ENCODE data around the gene CSF1.

Gene CSF1

GRCh38 chr1:109931911-109932636, 21.4 kb downstream of the CSF1 start:
- no peak for TF ChIP-seq CTCF (IDR thresholded peaks at IDR 0.05)
- Mint-ChIP-seq H3K27me3 (ENCODE audit: low read depth, poor library complexity) (peaks cover 9% of the 10 kb centered on the region), H3K36me3 (ENCODE audit: low read depth) (peaks cover 11% of the 10 kb centered on the region), H3K9me3 (peaks cover 22% of the 10 kb centered on the region), H3K4me1 (peaks cover 54% of the 10 kb centered on the region), H3K27ac (peak overlapping the region; percentile 79), H3K4me3 (no peak overlapping the region)
- no peak for DNase-seq

- no peak for DNase-seq
- peaks cover 29% of the 10 kb centered on the region for H3K9me3 Mint-ChIP-seq
- H3K27me3 Mint-ChIP-seq (ENCODE audit: low read depth, poor library complexity): peaks cover 11% of the 10 kb centered on the region
- TF ChIP-seq CTCF (IDR thresholded peaks at IDR 0.05): no peak
- H3K4me1 Mint-ChIP-seq: peaks cover 50% of the 10 kb centered on the region
- H3K4me3 Mint-ChIP-seq: no peak overlapping the region
- H3K27ac Mint-ChIP-seq: peak overlapping the region; percentile 95
- peaks cover 15% of the 10 kb centered on the region for H3K36me3 Mint-ChIP-seq (ENCODE audit: low read depth)
Measured at GRCh38 chr1:109932679-109933078, 22.0 kb downstream of the CSF1 start.

GRCh38 chr1:109933856-109934711, 23.4 kb downstream of the CSF1 start:
- no peak for TF ChIP-seq CTCF (IDR thresholded peaks at IDR 0.05)
- peaks cover 37% of the 10 kb centered on the region for H3K4me1 Mint-ChIP-seq
- DNase-seq: no peak

GRCh38 chr1:109935451-109935900, 24.8 kb downstream of the CSF1 start:
- DNase-seq: no peak
- Mint-ChIP-seq H3K4me1 (peaks cover 23% of the 10 kb centered on the region), H3K27me3 (ENCODE audit: low read depth, poor library complexity) (peaks cover 7% of the 10 kb centered on the region), H3K36me3 (ENCODE audit: low read depth) (peaks cover 25% of the 10 kb centered on the region), H3K9me3 (peaks cover 48% of the 10 kb centered on the region), H3K4me3 (no peak overlapping the region), H3K27ac (no peak overlapping the region)
- TF ChIP-seq CTCF (IDR thresholded peaks at IDR 0.05): no peak

More at GRCh38 chr1:109933856-109934711, 23.4 kb downstream of the CSF1 start:
- Mint-ChIP-seq H3K27ac (no peak overlapping the region), H3K9me3 (peaks cover 43% of the 10 kb centered on the region), H3K27me3 (ENCODE audit: low read depth, poor library complexity) (peaks cover 11% of the 10 kb centered on the region), H3K4me3 (no peak overlapping the region), H3K36me3 (ENCODE audit: low read depth) (peaks cover 19% of the 10 kb centered on the region)

- Mint-ChIP-seq H3K9me3 (peaks cover 54% of the 10 kb centered on the region), H3K4me1 (peaks cover under 1% of the 10 kb centered on the region), H3K27ac (no peak overlapping the region), H3K36me3 (ENCODE audit: low read depth) (peaks cover 25% of the 10 kb centered on the region), H3K4me3 (no peak overlapping the region), H3K27me3 (ENCODE audit: low read depth, poor library complexity) (peaks cover 10% of the 10 kb centered on the region)
- TF ChIP-seq CTCF (IDR thresholded peaks at IDR 0.05): no peak
- DNase-seq: no peak
Measured at GRCh38 chr1:109937738-109938137, 27.1 kb downstream of the CSF1 start.

Measured in nephron progenitor cell (in vitro differentiated cells).